ENCODE data around the gene KRABD2.

DNA sequence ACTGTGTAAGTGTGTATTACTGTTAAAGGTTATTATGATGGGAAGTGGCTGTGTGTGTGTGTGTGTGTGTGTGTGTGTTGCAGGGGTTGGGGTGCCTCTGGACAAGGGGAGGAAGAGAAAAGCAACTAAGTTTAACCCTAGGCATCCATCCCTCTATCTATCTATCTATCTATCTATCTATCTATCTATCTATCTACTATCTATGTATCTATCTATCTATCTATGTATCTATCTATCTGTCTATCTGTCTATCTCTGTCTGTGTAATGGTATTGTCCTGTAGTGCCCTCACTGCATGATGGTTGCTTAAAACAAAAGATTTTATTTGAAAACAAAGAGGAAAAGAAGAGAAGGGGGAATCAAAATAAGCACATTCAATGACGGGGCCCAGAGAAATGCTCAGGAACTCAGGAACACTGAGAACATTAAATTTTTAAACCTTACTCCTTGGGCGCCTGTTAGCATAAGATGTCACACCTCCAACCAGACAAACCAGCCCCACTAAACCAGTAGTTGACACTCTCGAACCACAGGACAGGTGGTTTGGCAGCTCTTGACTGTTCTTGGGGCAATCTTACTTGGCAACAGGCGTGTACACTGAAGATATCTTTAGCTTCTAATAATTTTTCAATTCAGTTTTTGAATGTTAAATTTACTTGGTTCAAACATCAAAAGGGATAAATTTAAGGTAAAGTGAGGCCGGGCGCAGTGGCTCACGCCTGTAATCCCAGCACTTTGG lies 11.6 kb upstream of the KRABD2 start:
- TF ChIP-seq CTCF (IDR thresholded peaks at IDR 0.05; ENCODE audit: borderline replicate concordance, extremely low read depth, low read length, poor library complexity, severe bottlenecking) (no peak), EZH2 (IDR thresholded peaks at IDR 0.05; ENCODE audit: borderline replicate concordance, low read depth, low read length, severe bottlenecking) (no peak)
